ENCODE data around the gene DOCK10. TPM values are rescaled to one million over a fixed set of nuclear protein-coding genes. Genes with fewer than 3 reads are reported as not detected.

The DOCK10 gene
- polyA plus RNA-seq, 1 donor (not counting 4 experiments of a cell fraction or from before 2014, with no cell fraction given): 2.5 TPM

DNA sequence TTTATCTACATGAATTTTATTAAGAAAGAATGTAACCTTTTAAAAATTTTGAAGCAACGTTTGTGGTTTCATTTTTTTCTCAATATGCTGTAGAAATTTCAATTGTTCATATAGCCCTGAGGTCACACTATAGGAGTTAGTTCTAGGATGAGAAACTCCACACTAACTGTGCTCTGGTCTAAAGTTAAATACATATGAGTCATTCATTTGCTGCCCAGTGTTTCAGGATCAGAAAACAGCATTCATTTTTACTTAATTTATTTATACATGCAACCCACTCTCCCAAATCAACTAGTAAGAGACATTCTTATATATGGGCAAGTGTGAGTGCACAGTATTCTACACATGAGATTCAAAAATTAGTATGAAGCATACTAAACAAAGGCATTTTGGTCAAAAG, 137.9 kb downstream of the DOCK10 start:
- Histone ChIP-seq H4K20me1 (ENCODE audit: control insufficient read depth, extremely low read depth, insufficient read depth, low read length) (no peaks in the 10 kb centered on the region), H3K36me3 (ENCODE audit: control insufficient read depth in 2 of 2, extremely low read depth in 1 of 2, insufficient read depth in 2 of 2, low read length in 2 of 2) (no peaks in the 10 kb centered on the region), H3K4me3 (ENCODE audit: control insufficient read depth in 2 of 3, extremely low read depth in 1 of 3, insufficient read depth in 2 of 3, low read depth in 1 of 3, low read length in 3 of 3) (no peak overlapping the region), H3K9ac (ENCODE audit: control insufficient read depth, extremely low read depth, insufficient read depth, low read length) (no peak overlapping the region), H3K4me2 (ENCODE audit: control insufficient read depth, extremely low read depth, insufficient read depth, low read depth, low read length) (no peak overlapping the region), H3K79me2 (ENCODE audit: control insufficient read depth, insufficient read depth, low read length) (no peaks in the 10 kb centered on the region), H3K27me3 (ENCODE audit: control insufficient read depth, extremely low read depth, insufficient read depth, low read length) (no peaks in the 10 kb centered on the region), H3K9me3 (ENCODE audit: control insufficient read depth, low read depth, low read length) (no peaks in the 10 kb centered on the region), H3K9me1 (ENCODE audit: control insufficient read depth, extremely low read depth, insufficient read depth, low read length) (no peaks in the 10 kb centered on the region), H2AFZ (ENCODE audit: control insufficient read depth, low read length) (no peak overlapping the region), H3K27ac (ENCODE audit: control insufficient read depth, insufficient read depth, low read length) (no peak overlapping the region), H3K4me1 (ENCODE audit: control insufficient read depth, extremely low read depth, insufficient read depth, low read length) (no peaks in the 10 kb centered on the region)
- no peak for DNase-seq (ENCODE audit: low read depth, low spot score)
- no peak for FAIRE-seq
- dilution Hi-C loops (cut with MboI; ENCODE audit: extremely low pct_ligation_motif_present, low sequenced_read_pairs): no loop called here
- TF ChIP-seq EZH2 (IDR thresholded peaks at IDR 0.05; ENCODE audit: low read length) (no peak), CTCF (optimal IDR thresholded peaks at IDR 0.05 in 1 of 3, IDR thresholded peaks at IDR 0.05 in 1 of 3, conservative IDR thresholded peaks at IDR 0.05 in 1 of 3; ENCODE audit: extremely low read depth in 1 of 3, insufficient read depth in 2 of 3, low read length in 3 of 3) (no peak)

- TF ChIP-seq EZH2 (IDR thresholded peaks at IDR 0.05; ENCODE audit: low read length) (no peak), CTCF (optimal IDR thresholded peaks at IDR 0.05 in 1 of 3, IDR thresholded peaks at IDR 0.05 in 1 of 3, conservative IDR thresholded peaks at IDR 0.05 in 1 of 3; ENCODE audit: extremely low read depth in 1 of 3, insufficient read depth in 2 of 3, low read length in 3 of 3) (no peak)
- dilution Hi-C loops (cut with MboI; ENCODE audit: extremely low pct_ligation_motif_present, low sequenced_read_pairs): no loop called here
- no peak overlapping the region for H3K9ac ChIP-seq (ENCODE audit: control insufficient read depth, extremely low read depth, insufficient read depth, low read length)
- DNase-seq (ENCODE audit: low read depth, low spot score): no peak
- H3K4me2 ChIP-seq (ENCODE audit: control insufficient read depth, extremely low read depth, insufficient read depth, low read depth, low read length): no peak overlapping the region
- no peak for FAIRE-seq
- no peaks in the 10 kb centered on the region for H3K36me3 ChIP-seq (ENCODE audit: control insufficient read depth in 2 of 2, extremely low read depth in 1 of 2, insufficient read depth in 2 of 2, low read length in 2 of 2)
- H4K20me1 ChIP-seq (ENCODE audit: control insufficient read depth, extremely low read depth, insufficient read depth, low read length): no peaks in the 10 kb centered on the region
- H3K79me2 ChIP-seq (ENCODE audit: control insufficient read depth, insufficient read depth, low read length): no peaks in the 10 kb centered on the region
- H2AFZ ChIP-seq (ENCODE audit: control insufficient read depth, low read length): no peak overlapping the region
- no peaks in the 10 kb centered on the region for H3K4me1 ChIP-seq (ENCODE audit: control insufficient read depth, extremely low read depth, insufficient read depth, low read length)
- H3K9me3 ChIP-seq (ENCODE audit: control insufficient read depth, low read depth, low read length): no peaks in the 10 kb centered on the region
- H3K9me1 ChIP-seq (ENCODE audit: control insufficient read depth, extremely low read depth, insufficient read depth, low read length): no peaks in the 10 kb centered on the region
- H3K4me3 ChIP-seq (ENCODE audit: control insufficient read depth in 2 of 3, extremely low read depth in 1 of 3, insufficient read depth in 2 of 3, low read depth in 1 of 3, low read length in 3 of 3): no peak overlapping the region
- no peaks in the 10 kb centered on the region for H3K27me3 ChIP-seq (ENCODE audit: control insufficient read depth, extremely low read depth, insufficient read depth, low read length)
- no peak overlapping the region for H3K27ac ChIP-seq (ENCODE audit: control insufficient read depth, insufficient read depth, low read length)
These were observed 138.6 kb downstream of the DOCK10 start for GRCh38 chr2:224903621-224904020.
